ENCODE results near the gene MYEOV. TPM values are rescaled to one million over a fixed set of nuclear protein-coding genes. Genes with fewer than 3 reads are reported as not detected.

Gene MYEOV
- total and polyA plus RNA-seq, 2 of the 8 experiments (the other 6 are each of a cell fraction or from before 2014, with no cell fraction given) = 0.44 to 0.67 TPM

DNA sequence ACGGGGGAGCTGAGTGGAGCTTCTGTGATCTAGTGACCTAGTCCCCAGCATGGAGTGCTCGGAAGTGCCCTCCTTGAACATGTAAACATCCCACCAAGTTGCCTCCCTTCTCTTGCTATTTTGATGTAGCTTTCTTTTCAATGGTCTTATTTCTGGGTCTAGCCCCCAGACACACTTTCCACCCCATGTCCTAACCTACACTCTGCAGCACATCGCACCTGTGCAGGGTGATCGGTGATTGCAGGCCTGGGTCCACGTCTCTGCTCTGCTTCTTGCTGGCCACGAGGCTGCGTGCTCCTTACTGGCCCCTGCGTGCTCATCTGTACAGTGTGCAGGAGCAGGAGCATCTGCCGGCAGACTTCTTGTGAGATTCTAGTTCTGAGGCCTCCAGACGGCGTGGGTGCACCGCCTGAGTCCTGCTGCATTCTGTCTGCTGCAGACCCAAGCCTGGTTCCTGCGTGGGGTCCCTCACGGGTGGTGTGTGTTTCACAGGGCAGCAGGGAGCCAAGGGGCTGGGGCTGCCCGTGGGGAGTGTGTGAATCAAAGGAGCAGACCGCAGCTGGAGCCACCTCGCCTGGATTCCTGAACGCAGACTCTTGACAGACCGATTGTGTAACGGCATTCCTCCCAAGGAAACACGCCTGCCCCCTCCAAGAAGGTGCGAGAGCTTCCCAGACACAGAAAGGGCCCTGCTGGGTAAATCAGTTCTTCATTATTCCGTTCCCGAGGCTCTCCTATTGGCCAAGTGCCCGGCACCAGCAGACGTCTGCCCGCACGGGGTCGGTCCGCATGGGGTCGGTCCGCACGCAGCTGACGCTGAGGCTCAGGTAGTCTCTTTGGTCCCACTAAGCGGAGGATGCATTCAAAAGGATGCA, 44.4 kb upstream of the MYEOV start:
- 51% methylated on average over 35 of the region's 35 CpGs; no CpG with 5 or more reads in 1 of the 2 experiments for WGBS, 2 experiments (ENCODE audit: extremely low coverage in 1 of 2, insufficient coverage in 1 of 2, insufficient read length in 1 of 2, insufficient replicate concordance in 2 of 2, low coverage in 1 of 2, low lambda C conversion rate in 2 of 2, missing lambda C conversion rate in 1 of 2)
- FAIRE-seq = no peak
- TF ChIP-seq, protein P1, sequence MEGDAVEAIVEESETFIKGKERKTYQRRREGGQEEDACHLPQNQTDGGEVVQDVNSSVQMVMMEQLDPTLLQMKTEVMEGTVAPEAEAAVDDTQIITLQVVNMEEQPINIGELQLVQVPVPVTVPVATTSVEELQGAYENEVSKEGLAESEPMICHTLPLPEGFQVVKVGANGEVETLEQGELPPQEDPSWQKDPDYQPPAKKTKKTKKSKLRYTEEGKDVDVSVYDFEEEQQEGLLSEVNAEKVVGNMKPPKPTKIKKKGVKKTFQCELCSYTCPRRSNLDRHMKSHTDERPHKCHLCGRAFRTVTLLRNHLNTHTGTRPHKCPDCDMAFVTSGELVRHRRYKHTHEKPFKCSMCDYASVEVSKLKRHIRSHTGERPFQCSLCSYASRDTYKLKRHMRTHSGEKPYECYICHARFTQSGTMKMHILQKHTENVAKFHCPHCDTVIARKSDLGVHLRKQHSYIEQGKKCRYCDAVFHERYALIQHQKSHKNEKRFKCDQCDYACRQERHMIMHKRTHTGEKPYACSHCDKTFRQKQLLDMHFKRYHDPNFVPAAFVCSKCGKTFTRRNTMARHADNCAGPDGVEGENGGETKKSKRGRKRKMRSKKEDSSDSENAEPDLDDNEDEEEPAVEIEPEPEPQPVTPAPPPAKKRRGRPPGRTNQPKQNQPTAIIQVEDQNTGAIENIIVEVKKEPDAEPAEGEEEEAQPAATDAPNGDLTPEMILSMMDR (IDR thresholded peaks at IDR 0.05; ENCODE audit: control extremely low read depth in 1 of 3, insufficient read depth in 1 of 3, low read depth in 1 of 3, low read length in 3 of 3) = no peak
- TF ChIP-seq USF2 (IDR thresholded peaks at IDR 0.05; ENCODE audit: low read length) = no peak
- TF ChIP-seq, protein P2, sequence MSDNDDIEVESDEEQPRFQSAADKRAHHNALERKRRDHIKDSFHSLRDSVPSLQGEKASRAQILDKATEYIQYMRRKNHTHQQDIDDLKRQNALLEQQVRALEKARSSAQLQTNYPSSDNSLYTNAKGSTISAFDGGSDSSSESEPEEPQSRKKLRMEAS (IDR thresholded peaks at IDR 0.05) = 0 out of 2 replicates have a peak, but pooled peaks have one; percentile 30
- TF ChIP-seq TCF12 (IDR thresholded peaks at IDR 0.05; ENCODE audit: low read depth, low read length) = no peak
- TF ChIP-seq HDAC2 (IDR thresholded peaks at IDR 0.05; ENCODE audit: borderline replicate concordance in 1 of 2, low read depth in 2 of 2, low read length in 2 of 2) = 0 out of 4 replicates have a peak, but pooled peaks of 1 of the 2 experiments have one; percentile 34
- TF ChIP-seq CEBPB (IDR thresholded peaks at IDR 0.05; ENCODE audit: low read depth, low read length) = peak; percentile 84

More for the DNA sequence above, 44.4 kb upstream of the MYEOV start:
- H4K91ac ChIP-seq (replicated peaks; ENCODE audit: insufficient read length, low read length) = peak overlapping the region; percentile 75
- H3K9me3 ChIP-seq (ENCODE audit: insufficient read depth in 2 of 2, low read depth in 1 of 2, low read length in 1 of 2) = peaks cover 7 to 8% of the 10 kb centered on the region in 2 experiments; a peak in 2 of 4 replicates
- no peaks in the 10 kb centered on the region for H3K79me2 ChIP-seq (ENCODE audit: control insufficient read depth in 1 of 2, insufficient read depth in 2 of 2, low read length in 2 of 2)
- H4K5ac ChIP-seq (ENCODE audit: insufficient read length, low read depth, low read length) = no peak overlapping the region
- H4K20me1 ChIP-seq (replicated peaks in 1 of 2; ENCODE audit: control insufficient read depth in 1 of 2, insufficient read depth in 2 of 2, low read length in 2 of 2) = no peaks in the 10 kb centered on the region
- peak overlapping the region; percentile 19 for H3K4ac ChIP-seq (replicated peaks; ENCODE audit: insufficient read length, low read depth, low read length)
- H3K9ac ChIP-seq (replicated peaks in 1 of 4; ENCODE audit: extremely low read depth in 1 of 4, low read depth in 3 of 4, low read length in 3 of 4) = no peak overlapping the region
- no peak overlapping the region for H3K14ac ChIP-seq (ENCODE audit: insufficient read length)
- peaks cover 0 to 13% (median 8%) of the 10 kb centered on the region in 4 experiments; a peak in 6 of 7 replicates for H3K27me3 ChIP-seq (replicated peaks in 1 of 4; ENCODE audit: control insufficient read depth in 3 of 4, extremely low read depth in 1 of 4, insufficient read depth in 3 of 4, low read length in 3 of 4)
- ChIA-PET CTCF (ENCODE audit: partially characterized antibody) (interaction anchor here (0.9 to 2.5 kb wide), 4 partner anchors 9 to 126 kb away, joined by 3 to 9 read pairs (median 3); no protein-coding TSS in a partner anchor), POLR2A (ENCODE audit: partially characterized antibody) (interaction anchor here (0.6 to 2.2 kb wide), 3 partner anchors 19 to 393 kb away, joined by 3 to 5 read pairs (median 4); no protein-coding TSS in a partner anchor)
- H3K36me3 ChIP-seq (ENCODE audit: control insufficient read depth in 2 of 4, insufficient read depth in 4 of 4, low read length in 3 of 4) = no peaks in the 10 kb centered on the region
- peak overlapping the region; percentile 23 to 49 for H3K4me2 ChIP-seq (ENCODE audit: insufficient read depth in 1 of 2, low read depth in 2 of 2, low read length in 2 of 2)
- no peak overlapping the region for H3K56ac ChIP-seq (replicated peaks; ENCODE audit: insufficient read length, low read depth, low read length)
- 0 out of 2 replicates have a peak overlapping the region, but pooled peaks have one; percentile 13 for H2BK5ac ChIP-seq (ENCODE audit: low read depth, low read length)
- no peak overlapping the region for H3K27ac ChIP-seq (ENCODE audit: low read depth, low read length)
- no peak overlapping the region for H2AFZ ChIP-seq (ENCODE audit: low read length)
- H4K8ac ChIP-seq (ENCODE audit: extremely low read depth, insufficient read depth, low read length) = peak overlapping the region; percentile 59
- H3K23me2 ChIP-seq (ENCODE audit: low read depth, low read length) = peaks cover 2% of the 10 kb centered on the region; the same call in 1 of the 2 replicates
- H3K23ac ChIP-seq (ENCODE audit: insufficient read length) = no peak overlapping the region
- no peak overlapping the region for H3K18ac ChIP-seq (ENCODE audit: extremely low read depth, low read length)
- no peaks in the 10 kb centered on the region for H3K79me1 ChIP-seq (ENCODE audit: low read depth, low read length)
- H2BK15ac ChIP-seq (ENCODE audit: low read length) = peak overlapping the region; percentile 55; the same call in 1 of the 2 replicates
- no peak overlapping the region for H2BK20ac ChIP-seq (ENCODE audit: low read length)
- no peak overlapping the region for H2BK120ac ChIP-seq (replicated peaks; ENCODE audit: low read depth, low read length)
- peaks cover 7 to 17% (median 8%) of the 10 kb centered on the region in 4 experiments for H3K4me1 ChIP-seq (replicated peaks in 1 of 4; ENCODE audit: control insufficient read depth in 3 of 4, insufficient read depth in 4 of 4, low read length in 3 of 4)
- 0 out of 2 replicates have a peak overlapping the region, but pooled peaks have one; percentile 24 for H2AK5ac ChIP-seq (ENCODE audit: low read depth, low read length)
- H2BK12ac ChIP-seq (ENCODE audit: low read depth, low read length) = peak overlapping the region; percentile 45; the same call in 1 of the 2 replicates
- no peak overlapping the region for H3K4me3 ChIP-seq (ENCODE audit: extremely low read depth in 1 of 4, insufficient read depth in 2 of 4, low read depth in 3 of 4, low read length in 4 of 4)
- peak; percentile 13 to 67 for DNase-seq (ENCODE audit: low read depth in 1 of 2, low spot score in 2 of 2)

All from H1 (cell line).